GM19397 (cell line): ENCODE measurements around the gene LRP6.
"Not testable (repeated sequence)": the region's sequence is repeated elsewhere in the genome, so short reads cannot be mapped to it uniquely, and the experiment has no call there.

Source experiments
- ATAC-seq: cut with Tn5 transposase; IDR thresholded peaks from one replicate; pipeline ENCODE4 v1.9.1; 2021; ENCODE audit warnings: mild to moderate bottlenecking, moderate library complexity; ENCODE audit not compliant: unreplicated experiment

The LRP6 gene

DNA sequence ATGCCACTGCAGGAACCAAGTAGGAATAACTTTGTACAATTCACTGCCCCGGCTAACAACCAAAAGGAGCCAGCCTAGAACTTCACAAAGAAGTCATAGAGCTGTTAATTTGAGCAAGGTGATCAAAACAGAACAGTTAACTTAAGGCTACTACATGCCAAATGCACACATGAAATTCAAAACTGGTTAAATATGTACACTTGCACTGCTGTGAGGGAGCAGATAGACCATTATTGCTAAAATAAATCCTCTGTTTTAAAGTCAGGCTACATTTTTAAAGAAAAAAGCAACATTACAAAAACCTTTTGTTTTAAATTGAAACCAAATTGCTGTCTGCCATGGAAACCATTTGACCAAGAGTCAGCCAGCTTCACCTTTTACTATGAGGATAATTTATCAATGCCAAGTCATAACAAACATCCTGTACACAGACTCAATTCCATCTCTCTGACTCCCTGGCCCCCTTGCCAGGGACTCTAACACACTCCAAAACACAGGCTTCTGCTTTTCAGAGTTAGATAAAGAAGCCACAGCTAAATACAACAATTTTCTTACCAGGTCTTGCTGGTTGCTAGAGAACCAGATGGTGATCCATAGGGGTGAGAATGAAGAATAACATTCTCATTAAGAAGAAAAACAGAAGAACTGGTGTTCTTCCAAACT is 84.0 kb downstream of the LRP6 start:
- ATAC-seq: no peak

DNA sequence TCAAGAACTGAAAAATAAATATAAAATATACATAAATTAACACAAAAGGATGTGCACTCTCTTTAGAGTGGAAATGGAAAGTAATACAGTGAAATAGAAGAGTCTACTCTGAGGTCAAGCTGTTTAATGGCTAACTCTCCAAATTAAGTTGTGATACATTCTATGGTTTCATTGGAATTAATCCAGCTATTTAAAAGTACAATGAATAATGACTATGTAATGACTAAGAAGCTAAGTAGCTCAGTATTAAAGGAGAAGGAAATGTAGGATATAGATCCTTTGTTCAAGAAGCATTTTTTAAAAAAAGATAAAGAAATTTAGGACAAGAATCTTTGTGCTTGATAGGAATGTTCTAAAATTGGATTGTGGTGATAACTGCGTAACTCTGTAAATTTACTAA is 85.3 kb downstream of the LRP6 start:
- no peak for ATAC-seq

DNA sequence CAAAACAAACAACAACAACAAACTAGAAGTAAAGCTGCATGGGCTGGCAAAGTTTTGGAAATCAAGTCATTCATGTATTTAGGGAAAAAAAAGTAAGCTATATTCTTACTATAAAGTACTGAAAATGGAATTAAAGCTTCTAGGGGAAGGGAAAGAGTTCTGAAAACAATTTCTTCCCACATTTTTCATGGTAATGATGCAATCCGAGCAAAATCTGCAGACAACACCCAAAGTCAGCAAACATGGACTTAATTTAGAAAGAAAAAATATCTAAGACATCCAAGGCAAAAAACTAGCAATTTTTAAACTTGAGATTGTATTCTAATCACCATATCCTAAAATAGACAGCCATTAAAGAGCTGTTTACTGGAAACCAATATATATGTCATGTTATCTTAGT is 86.3 kb downstream of the LRP6 start:
- ATAC-seq: no peak

DNA sequence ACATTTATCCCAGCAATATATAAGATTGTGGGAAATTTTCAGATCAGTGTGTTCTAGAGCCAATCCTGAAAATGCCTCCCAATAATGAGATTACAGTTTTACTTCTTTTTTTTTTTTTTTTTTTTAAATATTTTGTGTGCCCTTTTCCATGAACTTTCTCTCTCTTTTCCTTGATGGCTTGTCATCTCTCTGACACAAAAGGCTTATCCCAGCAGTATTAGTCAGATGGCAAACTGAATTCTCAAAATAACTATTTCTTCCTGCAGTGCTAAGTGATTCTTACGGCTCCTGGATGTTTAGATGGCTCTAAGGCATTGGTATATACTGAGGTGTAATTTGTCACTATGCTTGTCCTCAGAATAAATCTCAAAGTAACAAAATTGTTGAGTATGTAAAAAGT is 86.7 kb downstream of the LRP6 start:
- ATAC-seq: no peak

DNA sequence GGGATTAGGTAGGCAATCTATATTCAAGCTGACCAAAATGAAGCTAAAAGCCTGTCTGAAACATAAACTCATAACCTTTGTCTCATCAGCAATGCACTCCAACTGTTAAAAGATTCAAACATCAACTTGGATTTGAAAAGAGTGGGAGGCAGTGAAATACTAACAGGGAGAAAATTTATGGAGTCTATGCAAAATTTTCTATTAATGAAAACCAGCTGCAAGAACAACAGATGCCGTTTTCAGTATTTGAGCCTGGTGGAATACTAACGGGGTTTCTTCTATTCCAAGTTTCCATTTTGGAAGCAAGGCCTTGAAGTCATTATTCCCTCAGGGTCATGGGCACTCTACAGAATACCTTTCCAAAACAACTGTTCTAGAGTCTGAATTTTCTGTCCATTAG is 88.3 kb downstream of the LRP6 start:
- no peak for ATAC-seq

DNA sequence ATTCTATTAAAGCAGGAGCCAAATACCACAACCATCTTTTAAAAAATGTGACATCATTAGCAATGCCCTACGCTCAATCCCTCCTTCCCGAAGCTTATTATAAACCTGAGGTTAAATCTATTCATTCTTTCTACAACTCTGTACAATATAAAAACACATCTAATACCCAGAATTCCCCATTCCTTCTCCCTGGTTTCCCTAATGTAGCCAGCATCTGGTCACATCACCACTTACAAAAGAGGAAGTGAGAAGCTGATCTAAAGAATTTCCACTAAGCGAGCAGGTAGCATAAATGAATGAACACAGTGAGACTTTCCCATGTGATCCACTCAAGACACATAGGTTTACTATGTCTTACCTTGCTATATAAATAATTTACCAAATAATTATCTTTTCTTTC is 90.4 kb downstream of the LRP6 start:
- ATAC-seq: no peak

DNA sequence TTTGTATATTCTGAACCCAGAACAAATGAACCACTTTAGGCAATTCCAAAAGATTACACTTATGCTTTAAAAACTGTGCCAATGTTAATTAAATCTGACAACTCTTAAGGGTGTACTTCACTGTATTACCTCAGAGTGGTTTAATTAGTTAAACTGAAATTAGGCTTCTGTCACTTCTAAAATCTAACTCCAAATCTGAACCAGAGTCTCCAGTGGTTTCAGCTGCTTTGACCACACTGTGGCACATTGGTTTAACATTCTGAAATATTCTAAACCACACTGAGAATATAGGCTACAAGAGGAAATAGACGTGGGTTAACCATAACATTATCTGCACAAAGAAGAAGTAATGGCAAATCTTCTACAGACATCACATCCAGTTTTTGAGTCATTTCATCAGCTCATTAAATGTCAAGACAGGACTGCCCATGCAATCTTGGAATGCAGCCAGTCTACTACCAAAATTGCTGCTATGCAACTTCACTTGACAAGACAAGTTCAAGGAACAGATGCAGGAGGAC is 94.8 kb downstream of the LRP6 start:
- peak; percentile 77 for ATAC-seq

DNA sequence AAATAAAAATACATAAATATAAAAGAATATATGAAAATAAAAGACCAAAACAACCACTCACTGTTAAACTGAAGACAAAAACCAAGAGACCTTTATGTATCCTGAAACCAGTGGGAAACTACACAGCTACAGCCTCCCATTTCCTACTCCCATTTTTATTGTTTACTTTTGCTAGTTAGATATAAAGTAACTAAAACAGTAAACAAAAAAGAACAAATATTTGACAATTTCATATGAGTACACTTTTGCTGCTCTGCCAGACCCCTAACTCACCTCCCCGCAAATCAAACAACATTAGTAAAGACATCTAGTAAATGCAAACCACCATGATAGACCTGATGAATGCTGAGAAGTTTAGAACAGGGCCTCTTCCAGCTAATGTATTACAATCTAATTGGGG is 99.0 kb downstream of the LRP6 start:
- no peak for ATAC-seq

DNA sequence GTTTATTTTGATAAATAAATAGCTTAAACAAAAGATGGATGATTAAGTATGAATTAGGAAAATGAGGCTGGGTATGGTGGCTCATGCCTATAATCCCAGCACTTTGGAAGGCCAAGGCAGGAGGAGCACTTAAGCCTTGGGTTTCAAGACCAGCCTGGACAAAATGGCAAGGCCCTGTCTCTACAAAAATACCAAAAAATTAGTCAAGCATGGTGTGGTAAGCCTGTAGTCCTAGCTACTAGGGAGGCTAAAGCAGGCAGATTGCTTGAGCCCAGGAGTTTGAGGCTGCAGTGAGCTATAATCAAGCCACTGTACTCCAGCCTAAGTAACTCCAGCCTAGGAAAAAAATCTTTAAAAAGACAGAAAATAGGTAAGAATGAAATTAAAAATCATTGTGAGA is 100.1 kb downstream of the LRP6 start:
- no peak for ATAC-seq

DNA sequence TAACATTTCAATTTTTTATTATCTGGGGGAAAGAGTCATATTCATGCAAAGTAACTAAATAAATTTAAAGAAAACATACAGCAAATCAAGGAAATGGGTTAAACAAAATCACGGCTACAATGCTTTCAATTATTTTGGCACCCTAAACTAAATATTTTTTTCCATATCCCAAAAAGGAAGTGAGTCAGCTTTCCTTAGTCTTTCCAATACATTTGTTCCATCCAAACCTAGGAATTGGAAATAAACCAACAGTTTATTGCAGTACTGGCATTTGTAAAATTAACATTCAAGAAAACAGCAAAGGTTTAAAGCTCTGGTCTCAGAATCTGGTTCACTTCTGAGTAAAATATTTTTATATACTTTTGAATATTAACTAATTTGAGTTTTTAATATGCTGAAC is 106.9 kb downstream of the LRP6 start:
- ATAC-seq: no peak

DNA sequence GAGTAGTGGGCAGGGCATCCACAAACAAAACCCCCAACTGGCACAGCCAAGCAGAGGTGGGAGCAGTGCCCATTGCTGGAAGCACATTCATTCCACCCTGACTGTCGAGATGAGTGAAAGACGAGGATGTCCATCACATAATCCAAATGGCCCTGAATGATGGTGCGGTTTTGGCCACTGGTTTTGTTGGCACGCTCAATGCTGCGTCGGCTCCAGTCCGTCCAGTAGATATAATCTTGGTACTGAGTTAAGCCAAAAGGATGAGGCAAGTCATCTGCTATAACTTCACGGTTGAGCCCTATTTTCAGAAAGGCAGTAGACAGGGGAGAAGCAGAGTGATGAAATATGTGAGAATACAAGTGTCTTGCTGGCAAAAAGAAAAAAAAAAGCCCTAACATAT is 108.0 kb downstream of the LRP6 start:
- ATAC-seq: no peak

DNA sequence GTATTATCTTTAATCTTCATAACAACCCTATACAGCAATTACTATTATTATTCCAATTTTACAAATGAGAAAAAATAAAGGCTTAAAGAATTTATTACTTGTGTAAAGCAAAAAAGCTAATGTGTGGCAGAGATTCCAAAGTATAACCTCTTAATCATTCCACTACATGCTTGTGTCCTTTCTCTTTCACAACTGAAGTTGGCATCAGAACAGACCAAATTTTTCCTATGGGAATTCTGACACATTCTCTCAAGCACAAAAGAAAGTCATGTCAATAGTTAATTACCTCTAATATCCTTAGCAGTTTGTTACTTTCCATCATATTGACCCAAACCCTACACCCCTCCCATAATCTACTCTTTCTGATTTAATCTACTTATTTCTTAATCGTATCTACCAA is 109.4 kb downstream of the LRP6 start:
- ATAC-seq: no peak

DNA sequence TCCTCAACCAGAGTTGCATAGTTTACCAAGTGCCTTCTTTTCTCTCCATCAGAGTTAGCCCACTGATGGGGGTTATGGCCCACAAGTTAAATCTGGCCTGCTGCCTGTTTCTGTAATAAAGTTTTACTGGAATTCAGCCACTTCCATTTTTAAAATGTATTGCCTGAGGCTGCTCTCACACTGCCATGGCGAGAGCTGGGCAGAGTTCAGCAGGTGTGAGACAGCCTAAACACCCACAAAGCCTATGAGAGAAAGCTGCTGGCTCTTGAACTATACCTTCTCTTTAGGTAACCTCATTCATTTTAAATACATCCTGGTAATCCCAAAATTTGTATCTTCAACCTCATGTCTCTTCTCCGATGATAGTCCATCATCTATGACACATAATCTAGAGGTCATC is 110.0 kb downstream of the LRP6 start:
- no peak for ATAC-seq

DNA sequence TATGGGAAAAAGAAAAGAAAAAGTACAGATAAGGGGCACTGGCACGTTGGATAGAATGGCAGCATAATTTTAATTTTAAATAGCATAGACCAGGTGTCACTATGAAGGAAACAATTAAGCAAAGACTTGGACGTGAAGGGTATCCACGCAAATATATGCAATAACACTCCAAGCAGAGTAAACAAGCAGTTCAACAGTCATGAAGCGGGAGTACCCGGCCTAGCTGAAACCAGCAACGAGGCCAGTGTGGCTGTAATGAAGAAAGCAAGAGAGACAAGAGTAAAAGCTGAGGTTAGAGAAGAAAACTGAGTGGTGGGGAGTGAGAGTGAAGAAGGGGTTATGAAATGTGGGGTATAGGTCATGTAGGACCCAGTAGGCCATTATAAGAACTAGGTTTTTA is 110.7 kb downstream of the LRP6 start:
- no peak for ATAC-seq

DNA sequence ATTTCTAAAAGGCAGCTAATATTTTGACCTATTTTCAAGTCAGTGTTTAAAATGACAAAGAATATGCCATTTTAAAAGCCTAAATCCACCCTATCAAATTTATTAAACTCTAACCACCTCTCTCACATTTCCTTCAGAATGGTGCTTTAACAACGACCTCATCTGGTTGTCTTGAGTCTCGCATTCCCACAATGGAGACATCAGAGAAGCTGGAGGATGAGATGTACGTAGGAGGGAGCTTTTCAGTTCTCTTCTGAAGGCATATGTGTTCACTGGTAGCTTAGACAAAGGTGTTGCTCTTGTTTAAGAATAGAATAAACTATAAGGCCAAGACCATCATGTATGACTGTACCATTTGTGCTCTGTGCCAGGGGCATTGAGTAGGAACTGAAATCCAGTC is 113.2 kb downstream of the LRP6 start:
- no peak for ATAC-seq

DNA sequence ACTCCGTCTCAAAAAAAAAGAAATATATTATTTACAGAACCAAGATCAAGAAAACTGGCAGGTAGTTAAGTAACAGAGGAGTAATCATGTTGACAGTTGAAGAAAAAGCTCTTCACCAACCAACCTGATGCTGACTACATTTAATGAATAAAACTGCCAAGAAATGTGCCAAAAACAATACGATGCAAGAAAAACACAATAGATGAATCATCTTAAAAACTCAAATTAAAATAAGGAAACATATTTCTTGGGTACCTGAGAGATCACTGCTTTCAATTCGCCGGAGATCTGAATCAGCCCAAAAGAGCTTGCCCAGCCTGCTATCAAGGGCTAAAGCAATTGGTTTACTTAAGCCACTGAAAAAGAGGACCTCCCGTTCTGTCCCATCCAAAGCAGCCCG is 119.7 kb downstream of the LRP6 start:
- no peak for ATAC-seq

DNA sequence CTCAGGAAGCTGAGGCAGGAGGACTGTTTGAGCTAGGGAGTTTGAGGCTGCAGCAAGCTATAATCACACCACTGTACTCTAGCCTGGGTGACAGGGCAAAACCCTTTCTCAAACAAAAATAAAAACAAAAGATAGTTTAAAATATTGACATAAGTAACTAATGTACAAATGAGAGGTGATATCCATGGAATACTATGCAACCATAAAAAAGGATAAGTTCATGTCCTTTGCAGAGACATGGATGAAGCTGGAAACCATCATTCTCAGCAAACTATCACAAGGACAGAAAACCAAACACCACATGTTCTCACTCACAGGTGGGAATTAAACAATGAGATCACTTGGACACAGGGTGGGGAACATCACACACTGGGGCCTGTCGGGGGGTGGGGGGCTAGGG is 122.3 kb downstream of the LRP6 start:
- not testable (repeated sequence) for ATAC-seq

DNA sequence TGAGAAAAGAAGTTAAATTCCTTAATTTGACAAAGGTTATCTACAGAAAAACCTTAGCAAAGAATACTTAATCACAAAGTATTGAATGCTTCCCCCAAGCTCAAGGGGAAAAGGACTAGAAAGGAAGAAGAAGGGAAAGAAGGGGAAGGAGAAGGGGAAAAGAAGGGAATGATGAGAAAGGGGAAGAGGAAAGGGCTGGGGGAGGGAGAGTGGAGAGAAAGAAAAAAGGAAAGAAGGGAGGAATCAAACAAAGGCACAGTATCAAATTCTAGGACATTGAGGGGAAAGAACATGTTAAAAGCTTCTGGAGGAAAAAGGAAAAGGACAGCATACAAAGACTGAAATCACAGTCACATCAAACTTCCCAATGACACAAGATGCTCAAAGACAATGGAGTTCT is 125.8 kb downstream of the LRP6 start:
- ATAC-seq: no peak

DNA sequence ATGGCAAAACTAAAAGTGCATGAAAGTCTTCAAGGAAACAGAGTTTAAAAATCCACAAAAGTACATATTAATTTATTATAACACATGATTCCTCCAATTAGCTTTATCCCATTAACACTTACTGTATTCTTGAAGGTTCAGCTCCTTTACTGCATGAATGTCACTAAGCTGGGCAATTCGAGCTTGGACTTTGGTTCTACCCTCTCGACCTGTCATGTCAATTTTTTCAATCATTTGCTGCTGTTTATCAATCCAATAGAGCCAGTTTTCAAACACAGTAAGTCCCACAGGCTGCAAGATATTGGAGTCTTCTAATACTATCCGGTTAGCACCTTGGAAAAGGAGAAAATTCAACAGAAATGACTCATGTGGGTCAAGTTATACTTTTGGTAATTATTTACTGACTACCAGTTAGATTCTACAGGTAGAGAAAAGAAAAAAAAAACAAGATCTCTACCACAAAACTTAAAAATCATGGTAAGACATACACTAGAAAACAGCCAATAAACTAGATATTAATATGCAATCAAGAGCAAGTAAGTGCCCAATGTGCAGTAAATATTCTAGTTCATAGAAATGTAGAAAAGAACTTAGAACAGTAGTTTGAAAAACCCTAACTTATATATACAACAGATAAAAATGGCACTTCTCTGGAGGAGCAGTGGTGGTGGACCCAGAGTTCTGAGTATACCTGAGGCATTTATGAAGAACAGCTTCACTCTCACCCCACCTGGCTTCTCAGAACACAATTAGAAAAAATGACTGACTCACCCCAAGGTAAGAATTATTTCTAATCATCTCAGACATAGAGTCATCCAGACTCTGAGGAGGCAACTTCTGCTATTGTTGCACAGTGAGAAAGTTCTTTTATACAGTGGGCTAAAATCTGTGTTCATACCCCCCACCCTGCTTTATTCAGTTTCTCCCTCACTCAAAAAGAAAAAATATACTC is 128.4 kb downstream of the LRP6 start:
- ATAC-seq: no peak

DNA sequence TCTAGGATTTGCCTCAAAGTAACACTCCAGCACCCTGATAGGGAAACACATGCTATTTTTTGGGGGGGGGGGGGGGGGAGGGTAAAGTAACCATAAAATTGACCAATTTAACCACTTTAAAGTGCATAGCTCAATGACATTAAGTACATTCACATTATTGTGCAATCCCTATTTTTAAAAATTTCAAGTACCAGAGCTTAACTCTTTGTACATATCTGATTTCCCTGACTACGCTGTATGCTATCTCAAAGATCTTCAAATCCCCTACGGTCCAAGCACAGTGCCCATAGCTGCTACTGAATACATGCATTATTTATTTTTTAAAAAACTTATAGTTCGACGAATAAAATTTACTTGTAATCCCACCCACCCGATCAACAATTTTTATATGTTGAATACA is 133.1 kb downstream of the LRP6 start:
- ATAC-seq: no peak

DNA sequence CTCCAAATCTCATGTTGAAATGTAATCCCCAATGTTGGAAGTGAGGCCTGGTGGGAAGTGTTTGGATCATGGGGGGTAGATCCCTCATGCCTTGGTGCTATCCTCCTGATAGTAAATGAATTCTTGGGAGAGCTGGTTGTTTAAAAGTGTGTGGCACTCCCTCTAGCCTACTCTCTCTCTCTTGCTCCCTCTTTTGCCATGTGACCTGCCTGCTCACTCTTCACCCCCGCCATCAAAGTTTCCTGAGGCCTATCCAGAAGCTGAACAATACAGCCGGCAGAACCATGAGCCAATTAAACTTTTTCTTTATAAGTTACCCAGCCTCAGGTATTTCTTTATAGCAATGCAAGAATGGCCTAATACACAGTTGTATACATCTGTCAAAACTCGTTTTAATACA is 133.6 kb downstream of the LRP6 start:
- ATAC-seq: no peak

DNA sequence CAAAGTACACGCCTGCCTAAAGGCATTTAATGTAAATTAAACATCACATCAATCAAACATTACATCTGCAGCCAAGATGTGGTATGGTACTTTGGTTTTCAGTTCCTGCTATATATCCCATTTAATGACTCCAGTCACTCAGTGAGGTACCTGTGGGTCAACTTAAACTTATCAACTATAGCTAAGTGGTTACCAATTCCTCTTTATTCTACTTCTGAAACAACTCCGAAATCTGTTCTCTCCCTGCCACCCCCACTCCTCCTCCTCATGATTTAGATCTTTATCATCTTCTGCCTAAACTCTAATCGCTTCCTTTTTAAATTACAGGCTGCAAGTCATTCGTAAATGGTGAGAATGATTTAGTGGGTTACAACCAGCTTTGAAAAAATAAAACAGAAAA is 138.2 kb downstream of the LRP6 start:
- ATAC-seq: no peak
